Neuronal stem cell (in vitro differentiated cells): ENCODE data around the gene TMEM185B.

Experiments
- DNase-seq: peaks from one replicate; pipeline ENCODE4 v3.0.0-alpha.2; 2013; ENCODE audit warnings: low spot score
- H2AFZ ChIP-seq: one replicate; pipeline ENCODE4 v1.6.1; 2013; ENCODE audit warnings: mild to moderate bottlenecking, low read length, inconsistent platforms
- H2AK5ac ChIP-seq: 2 replicates; pipeline ENCODE4 v1.6.1; 2013; ENCODE audit warnings: low read depth, mild to moderate bottlenecking, inconsistent platforms, low read length, moderate library complexity, mixed read lengths
- H2BK120ac ChIP-seq: 2 replicates; pipeline ENCODE4 v1.6.1; 2013; ENCODE audit warnings: low read depth, mild to moderate bottlenecking, inconsistent platforms, low read length, moderate library complexity, mixed read lengths
- H2BK12ac ChIP-seq: one replicate; pipeline ENCODE4 v1.6.1; 2013; ENCODE audit warnings: low read length, inconsistent platforms
- H2BK15ac ChIP-seq: 2 replicates; pipeline ENCODE4 v1.6.1; 2013; ENCODE audit warnings: mild to moderate bottlenecking, low read length, inconsistent platforms, mixed read lengths
- H2BK5ac ChIP-seq: one replicate; pipeline ENCODE4 v1.6.1; 2013; ENCODE audit warnings: inconsistent platforms, mild to moderate bottlenecking, low read length, moderate library complexity
- H3K14ac ChIP-seq: one replicate; pipeline ENCODE4 v1.6.1; 2013; ENCODE audit warnings: low read length, inconsistent platforms
- H3K18ac ChIP-seq: 2 replicates; pipeline ENCODE4 v1.6.1; 2013; ENCODE audit warnings: low read length, inconsistent platforms
- H3K23ac ChIP-seq: 2 replicates; pipeline ENCODE4 v1.6.1; 2013; ENCODE audit warnings: low read depth, mild to moderate bottlenecking, mixed read lengths, low read length, inconsistent platforms; ENCODE audit not compliant: poor library complexity
- H3K27ac ChIP-seq: replicated peaks from 3 replicates; pipeline ENCODE4 v1.5.1; 2013; ENCODE audit warnings: low read length, inconsistent platforms
- H3K27me3 ChIP-seq, 3 experiments: 2 replicates each; pipeline ENCODE4 v1.6.1; 2013; ENCODE audit warnings: low read length in 3 of 3, mild to moderate bottlenecking in 2 of 3, inconsistent platforms in 1 of 3, low read depth in 1 of 3, mixed read lengths in 1 of 3, moderate library complexity in 1 of 3; ENCODE audit not compliant: control insufficient read depth in 3 of 3, insufficient read depth in 3 of 3
- H3K36me3 ChIP-seq, 2 donors: replicated peaks in 1 of 2; 2 replicates each; pipeline ENCODE4 v1.6.1; 2013; ENCODE audit warnings: low read length in 2 of 2; ENCODE audit not compliant: control insufficient read depth in 2 of 2, insufficient read depth in 2 of 2
- H3K4ac ChIP-seq: 2 replicates; pipeline ENCODE4 v1.6.1; 2013; ENCODE audit warnings: inconsistent platforms, mild to moderate bottlenecking, low read length, moderate library complexity
- H3K4me1 ChIP-seq, 2 donors: 1 replicate in 1 of 2; 2 replicates in 1 of 2; pipeline ENCODE4 v1.6.1; 2013; ENCODE audit warnings: low read length in 2 of 2, low read depth in 1 of 2; ENCODE audit not compliant: control insufficient read depth in 2 of 2, insufficient read depth in 1 of 2
- H3K4me2 ChIP-seq: one replicate; pipeline ENCODE4 v1.6.1; 2013; ENCODE audit warnings: mild to moderate bottlenecking, low read length, inconsistent platforms; ENCODE audit not compliant: insufficient read depth, poor library complexity, severe bottlenecking
- H3K4me3 ChIP-seq, 2 donors: 2 replicates each; pipeline ENCODE4 v1.5.1; 2013; ENCODE audit warnings: low read length in 2 of 2, mild to moderate bottlenecking in 2 of 2, inconsistent platforms in 1 of 2, moderate library complexity in 1 of 2
- H3K79me1 ChIP-seq: one replicate; pipeline ENCODE4 v1.6.1; 2013; ENCODE audit warnings: low read depth, mild to moderate bottlenecking, inconsistent platforms, low read length, moderate library complexity
- H3K9ac ChIP-seq: one replicate; pipeline ENCODE4 v1.6.1; 2013; ENCODE audit warnings: mild to moderate bottlenecking, low read depth, low read length, inconsistent platforms; ENCODE audit not compliant: poor library complexity
- H3K9me3 ChIP-seq, 2 donors: replicated peaks in 1 of 2; 2 replicates each; pipeline versions ENCODE3 to v1.6.1; 2013; ENCODE audit warnings: low read length in 2 of 2, mild to moderate bottlenecking in 2 of 2, inconsistent platforms in 1 of 2, low read depth in 1 of 2, mixed read lengths in 1 of 2, moderate library complexity in 1 of 2; ENCODE audit not compliant: control insufficient read depth in 2 of 2, insufficient read depth in 1 of 2
- H4K8ac ChIP-seq: one replicate; pipeline ENCODE4 v1.6.1; 2013; ENCODE audit warnings: low read depth, mild to moderate bottlenecking, inconsistent platforms, low read length, moderate library complexity
- H4K91ac ChIP-seq: one replicate; pipeline ENCODE4 v1.6.1; 2013; ENCODE audit warnings: low read length, low read depth, mild to moderate bottlenecking, inconsistent platforms; ENCODE audit not compliant: poor library complexity
- WGBS, 2 donors: extraction: QIAGEN DNeasy Blood & Tissue Kit; methylation state at CpG; one replicate each; pipeline ENCODE4 v1.1.7; 2013; ENCODE audit warnings: missing lambda C conversion rate in 2 of 2, mixed read lengths in 1 of 2; ENCODE audit not compliant: insufficient read length in 2 of 2, insufficient replicate concordance in 1 of 2; ENCODE audit errors: extremely low coverage in 2 of 2; 5-methylcytosine and 5-hydroxymethylcytosine counted together

Gene TMEM185B

GRCh38 chr2:120269076-120269744 lies 46.0 kb upstream of the TMEM185B start:
- Histone ChIP-seq H3K27ac (no peak overlapping the region), H3K14ac (no peak overlapping the region), H3K27me3 (no peaks in the 10 kb centered on the region), H2AK5ac (no peak overlapping the region), H3K4me1 (no peaks in the 10 kb centered on the region), H2BK15ac (no peak overlapping the region), H2BK5ac (no peak overlapping the region), H2AFZ (no peak overlapping the region), H3K9me3 (peaks cover 0 to 5% of the 10 kb centered on the region in 2 donors), H3K4me3 (no peak overlapping the region), H3K18ac (no peak overlapping the region), H3K79me1 (no peaks in the 10 kb centered on the region), H3K23ac (no peak overlapping the region), H3K9ac (no peak overlapping the region), H2BK120ac (no peak overlapping the region), H3K36me3 (peaks cover 0 to 1% of the 10 kb centered on the region in 2 donors), H4K8ac (no peak overlapping the region), H3K4me2 (no peak overlapping the region), H4K91ac (no peak overlapping the region), H3K4ac (no peak overlapping the region), H2BK12ac (no peak overlapping the region)
- no CpG with 5 or more reads among the region's 11 CpGs for WGBS, 2 donors
- no peak for DNase-seq

GRCh38 chr2:120267348-120267747 lies 44.1 kb upstream of the TMEM185B start:
- Histone ChIP-seq H2BK5ac (no peak overlapping the region), H3K27me3 (no peaks in the 10 kb centered on the region), H2AK5ac (no peak overlapping the region), H2BK12ac (no peak overlapping the region), H3K27ac (no peak overlapping the region), H3K4ac (no peak overlapping the region), H3K9ac (peak overlapping the region; percentile 40), H2BK15ac (no peak overlapping the region), H3K9me3 (peaks cover 0 to 5% of the 10 kb centered on the region in 2 donors), H3K79me1 (no peaks in the 10 kb centered on the region), H3K14ac (no peak overlapping the region), H3K18ac (no peak overlapping the region), H3K4me1 (peaks cover 0 to 4% of the 10 kb centered on the region in 2 donors), H3K4me3 (no peak overlapping the region), H3K23ac (no peak overlapping the region), H4K8ac (no peak overlapping the region), H4K91ac (no peak overlapping the region), H2AFZ (no peak overlapping the region), H3K36me3 (peaks cover 0 to 1% of the 10 kb centered on the region in 2 donors), H2BK120ac (no peak overlapping the region), H3K4me2 (no peak overlapping the region)
- no CpG with 5 or more reads among the region's 8 CpGs for WGBS, 2 donors
- no peak for DNase-seq

GRCh38 chr2:120265006-120265405 lies 41.8 kb upstream of the TMEM185B start:
- H3K4me1 ChIP-seq, result peaks cover 0 to 8% of the 10 kb centered on the region in 2 donors
- no peak overlapping the region for H2AFZ ChIP-seq
- H2AK5ac ChIP-seq, result no peak overlapping the region
- H3K23ac ChIP-seq, result no peak overlapping the region
- no peak overlapping the region for H2BK12ac ChIP-seq
- H2BK15ac ChIP-seq, result no peak overlapping the region
- H3K14ac ChIP-seq, result no peak overlapping the region
- H2BK120ac ChIP-seq, result no peak overlapping the region
- H3K36me3 ChIP-seq, result peaks cover 0 to 1% of the 10 kb centered on the region in 2 donors
- no peak overlapping the region for H3K4me2 ChIP-seq
- H3K4me3 ChIP-seq, result no peak overlapping the region
- no peak for DNase-seq
- H3K27me3 ChIP-seq, result no peaks in the 10 kb centered on the region
- H3K4ac ChIP-seq, result no peak overlapping the region
- no peak overlapping the region for H4K8ac ChIP-seq
- no peak overlapping the region for H3K27ac ChIP-seq
- no peak overlapping the region for H4K91ac ChIP-seq
- H3K18ac ChIP-seq, result no peak overlapping the region
- WGBS, 2 donors, result no CpG with 5 or more reads among the region's 12 CpGs
- H3K9me3 ChIP-seq, result peaks cover 5 to 19% of the 10 kb centered on the region in 2 donors
- no peaks in the 10 kb centered on the region for H3K79me1 ChIP-seq
- no peak overlapping the region for H2BK5ac ChIP-seq
- no peak overlapping the region for H3K9ac ChIP-seq

DNA sequence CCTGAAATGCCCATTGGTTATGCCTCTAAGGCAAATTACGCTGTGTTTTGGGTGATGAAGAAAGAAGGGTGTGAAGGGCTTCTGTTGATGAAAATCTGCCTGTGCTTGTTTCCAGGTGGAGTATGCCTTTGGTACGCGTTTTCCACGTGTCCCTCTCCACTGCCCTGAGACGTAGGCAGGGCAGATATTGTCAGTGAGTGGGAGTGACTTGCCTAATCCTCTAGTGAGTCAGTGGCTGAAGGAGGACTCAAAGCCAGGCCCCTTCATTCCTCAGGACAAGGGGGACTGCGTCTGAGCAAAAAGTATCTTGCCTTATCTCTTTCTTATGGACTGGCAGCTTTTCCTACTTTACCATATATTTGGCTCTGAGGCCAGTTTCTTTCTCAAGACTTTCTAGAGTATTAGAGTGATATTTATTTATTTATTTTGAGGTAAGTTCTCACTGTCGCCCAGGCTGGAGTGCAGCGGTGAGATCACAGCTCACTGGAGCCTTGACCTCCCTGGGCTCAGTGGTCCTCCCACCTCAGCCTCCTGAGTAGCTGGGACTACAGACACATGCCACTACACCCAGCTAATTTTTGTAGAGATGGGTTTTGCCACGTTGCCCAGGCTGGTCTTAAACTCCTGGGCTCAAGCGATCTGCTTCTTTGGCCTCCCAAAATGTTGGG lies 39.7 kb upstream of the TMEM185B start:
- Histone ChIP-seq H3K9ac (no peak overlapping the region), H3K4me1 (peaks cover 0 to 8% of the 10 kb centered on the region in 2 donors), H3K23ac (no peak overlapping the region), H3K18ac (no peak overlapping the region), H2AFZ (no peak overlapping the region), H3K9me3 (peaks cover 8 to 13% of the 10 kb centered on the region in 2 donors), H2AK5ac (no peak overlapping the region), H4K8ac (no peak overlapping the region), H2BK15ac (no peak overlapping the region), H4K91ac (no peak overlapping the region), H3K14ac (no peak overlapping the region), H2BK12ac (no peak overlapping the region), H3K27me3 (no peaks in the 10 kb centered on the region), H3K4me3 (no peak overlapping the region), H2BK120ac (no peak overlapping the region), H3K4ac (no peak overlapping the region), H3K79me1 (peaks cover 3% of the 10 kb centered on the region), H3K36me3 (peaks cover 0 to 1% of the 10 kb centered on the region in 2 donors), H2BK5ac (no peak overlapping the region), H3K4me2 (no peak overlapping the region), H3K27ac (no peak overlapping the region)
- DNase-seq, result no peak
- no CpG with 5 or more reads among the region's 10 CpGs for WGBS, 2 donors
